Right cardiac atrium (tissue), 5 donors: ENCODE measurements around the gene OR10P1. TPM values are rescaled to one million over a fixed set of nuclear protein-coding genes. Genes with fewer than 3 reads are reported as not detected.
"Not testable (repeated sequence)": the region's sequence is repeated elsewhere in the genome, so short reads cannot be mapped to it uniquely, and the experiment has no call there.

Source experiments
- ATAC-seq, 2 donors: fragments of 200-7000 bp; cut with Tn5 transposase; one replicate each; pipeline versions ENCODE4 v1.8.0 to v1.9.1; 2020; ENCODE audit warnings: moderate library complexity in 2 of 2, mild to moderate bottlenecking in 1 of 2
- DNase-seq, 3 donors: peaks; one replicate each; pipeline ENCODE4 v3.0.0-alpha.2; 2020
- H3K27ac ChIP-seq: one replicate; pipeline ENCODE4 v1.5.1; 2013; ENCODE audit warnings: mild to moderate bottlenecking, low read length, control low read depth, moderate library complexity
- H3K27me3 ChIP-seq: one replicate; pipeline ENCODE4 v1.6.1; 2013; ENCODE audit not compliant: control insufficient read depth, insufficient read depth
- H3K4me1 ChIP-seq: one replicate; pipeline ENCODE4 v1.6.1; 2013; ENCODE audit warnings: low read length; ENCODE audit not compliant: control insufficient read depth, insufficient read depth
- H3K4me3 ChIP-seq: one replicate; pipeline ENCODE4 v1.5.1; 2013; ENCODE audit warnings: low read length, control low read depth
- H3K9me3 ChIP-seq: one replicate; pipeline ENCODE4 v1.6.1; 2013; ENCODE audit warnings: low read length; ENCODE audit not compliant: control insufficient read depth
- WGBS: extraction: QIAGEN DNeasy Blood & Tissue Kit; methylation state at CpG from one replicate; pipeline ENCODE4 v1.1.7; 2013; 5-methylcytosine and 5-hydroxymethylcytosine counted together
- intact Hi-C, 4 donors: fragments of 100-400 bp; cut with DNase I; formaldehyde crosslinking; loops; one replicate each; pipeline versions ENCODE4 v1.11.0 to v1.14.0; 2022 to 2023
- polyA plus RNA-seq: library from polyadenylated mRNA; stranded (reverse); fragments of 200-250 nt; gene quantifications from one replicate; pipeline ENCODE4 v1.2.3, GENCODE V29; 2013
- total RNA-seq, 4 donors: library from RNA; stranded (reverse); fragmentation: NEBNext Ultra II Directional; extraction: Animal tissue kit (Norgen Biotek cat#: 25700); gene quantifications; one replicate each; pipeline ENCODE4 v1.2.1, GENCODE V29; 2021
- donor health status: healthy with polysubstance abuse.
- donor health status: DM: no; HTN: yes; CAD: no.
- donor health status: DM: no; HTN: no; CAD: no.
- donor health status: DM: no; HTN: yes; CAD: no; lungs with severe emphysema.
- donor health status: DM: yes; HTN: yes; CAD: no.

OR10P1 gene
- total and polyA plus RNA-seq, 5 donors: 1.3 to 2.9 (median 1.5) TPM

DNA sequence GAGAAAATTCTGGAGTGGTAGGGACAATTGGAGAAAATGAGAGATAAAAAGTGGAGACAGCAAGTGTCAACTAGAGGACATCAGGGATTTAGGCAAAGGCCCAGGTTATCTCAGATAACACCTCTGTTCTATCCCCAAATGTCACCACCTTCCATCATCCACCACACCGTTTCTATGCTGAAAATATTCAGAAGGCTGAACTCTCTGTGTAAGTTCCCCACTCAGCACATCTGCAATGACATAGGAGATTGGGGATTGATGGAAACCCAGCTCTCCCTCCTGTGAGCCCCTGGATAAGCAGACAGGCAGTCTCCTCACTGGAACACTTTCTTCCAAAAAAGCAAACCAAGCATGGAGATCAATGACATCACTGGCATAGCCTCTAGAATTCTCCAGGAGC lies 5.6 kb upstream of the OR10P1 start:
- H3K4me1 ChIP-seq: no peaks in the 10 kb centered on the region
- DNase-seq: no peak
- peak overlapping the region; percentile 95 for H3K27ac ChIP-seq
- no peaks in the 10 kb centered on the region for H3K27me3 ChIP-seq
- peak; percentile 58 to 61 for ATAC-seq
- H3K9me3 ChIP-seq: no peaks in the 10 kb centered on the region
- H3K4me3 ChIP-seq: no peak overlapping the region
- 28% methylated on average over 1 of the region's 1 CpG for WGBS
- intact Hi-C loops: no loop called here

DNA sequence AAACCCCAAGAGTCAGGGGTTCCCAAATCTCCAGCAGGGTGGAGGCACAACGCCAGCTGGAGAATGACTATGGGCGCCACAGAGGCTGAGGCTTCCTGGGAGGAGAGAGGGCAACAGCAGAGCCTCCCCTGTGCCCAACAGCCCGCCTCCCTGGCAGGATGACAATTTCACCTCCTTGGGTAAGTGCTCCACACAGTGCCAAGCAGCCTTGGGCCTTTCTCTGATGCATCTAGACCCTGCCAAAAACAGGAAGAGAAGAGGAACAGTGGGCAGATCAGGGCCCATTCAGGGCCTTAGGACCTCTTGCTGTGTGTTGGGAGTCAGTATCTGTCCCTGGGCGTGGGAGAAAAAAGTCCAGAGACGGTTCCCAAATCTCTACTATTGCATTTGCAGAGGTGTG lies 5.0 kb upstream of the OR10P1 start:
- intact Hi-C loops: no loop called here
- no peaks in the 10 kb centered on the region for H3K9me3 ChIP-seq
- H3K4me3 ChIP-seq: peak overlapping the region; percentile 35
- 50% methylated on average over 5 of the region's 5 CpGs for WGBS
- H3K27me3 ChIP-seq: no peaks in the 10 kb centered on the region
- H3K27ac ChIP-seq: peak overlapping the region; percentile 95
- no peaks in the 10 kb centered on the region for H3K4me1 ChIP-seq
- ATAC-seq: peak; percentile 56 to 73
- peak; percentile 61 to 82 (median 82) for DNase-seq

DNA sequence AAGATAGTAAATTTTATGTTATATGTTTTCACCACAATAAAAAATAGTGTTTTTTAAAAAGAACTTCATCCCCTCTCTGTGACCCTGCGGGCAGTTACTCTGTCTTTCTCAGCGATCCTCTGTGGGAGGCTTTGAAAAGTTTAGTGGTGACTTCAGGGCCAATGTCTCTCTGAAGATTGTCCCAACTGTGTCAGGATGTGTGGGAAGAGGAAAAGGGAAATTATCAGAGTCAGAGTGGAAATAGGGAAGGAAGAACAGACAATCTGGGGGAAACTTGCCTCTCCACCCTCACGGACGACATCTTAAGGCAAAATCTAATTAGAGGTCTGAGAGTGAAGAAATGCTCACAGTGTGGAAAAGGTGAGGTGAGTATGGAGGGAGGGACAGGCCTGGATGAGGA lies 3.5 kb upstream of the OR10P1 start:
- Histone ChIP-seq H3K27me3 (no peaks in the 10 kb centered on the region), H3K27ac (peak overlapping the region; percentile 30), H3K4me3 (no peak overlapping the region), H3K4me1 (no peaks in the 10 kb centered on the region), H3K9me3 (no peaks in the 10 kb centered on the region)
- no peak for ATAC-seq
- no peak for DNase-seq
- WGBS: 64% methylated on average over 4 of the region's 4 CpGs
- intact Hi-C loops: no loop called here

DNA sequence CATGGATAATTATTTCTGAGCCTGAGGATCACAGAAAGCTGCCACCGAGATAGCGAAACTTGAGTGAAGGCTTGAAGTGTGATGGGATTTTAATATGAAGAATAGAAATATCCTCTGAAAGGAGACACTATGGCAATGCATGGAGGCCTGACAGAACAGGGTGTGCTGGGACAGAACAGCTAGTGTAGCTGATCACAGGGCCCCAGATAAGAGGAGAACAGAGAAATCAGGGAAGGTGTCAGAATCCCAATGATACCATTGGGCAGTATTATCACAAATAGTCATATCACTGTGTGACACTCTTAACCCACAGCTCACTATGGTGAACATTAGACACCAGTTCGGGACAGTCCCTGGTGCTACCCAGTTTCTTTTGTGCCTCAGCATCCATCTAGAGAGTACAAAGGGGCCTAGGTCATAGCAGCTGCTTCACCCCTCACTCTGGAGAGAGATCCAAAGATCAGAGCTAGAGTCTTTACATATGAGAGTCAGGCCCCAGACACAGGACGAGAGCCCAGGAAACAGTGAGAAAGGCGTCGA lies 506 bp upstream of the OR10P1 start:
- DNase-seq: no peak
- no peaks in the 10 kb centered on the region for H3K27me3 ChIP-seq
- WGBS: 60% methylated on average over 6 of the region's 6 CpGs
- H3K27ac ChIP-seq: peak overlapping the region; percentile 92
- H3K4me3 ChIP-seq: no peak overlapping the region
- intact Hi-C loops: no loop called here
- H3K4me1 ChIP-seq: peaks cover 3% of the 10 kb centered on the region
- peak; percentile 80 to 81 for ATAC-seq
- no peaks in the 10 kb centered on the region for H3K9me3 ChIP-seq

DNA sequence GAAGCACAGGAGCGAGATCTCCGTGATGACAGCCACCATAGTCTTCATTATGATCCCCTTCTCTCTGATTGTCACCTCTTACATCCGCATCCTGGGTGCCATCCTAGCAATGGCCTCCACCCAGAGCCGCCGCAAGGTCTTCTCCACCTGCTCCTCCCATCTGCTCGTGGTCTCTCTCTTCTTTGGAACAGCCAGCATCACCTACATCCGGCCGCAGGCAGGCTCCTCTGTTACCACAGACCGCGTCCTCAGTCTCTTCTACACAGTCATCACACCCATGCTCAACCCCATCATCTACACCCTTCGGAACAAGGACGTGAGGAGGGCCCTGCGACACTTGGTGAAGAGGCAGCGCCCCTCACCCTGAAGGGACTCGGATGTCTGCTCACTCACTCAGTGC lies 775 bp downstream of the OR10P1 start:
- peak overlapping the region; percentile 92 for H3K27ac ChIP-seq

DNA sequence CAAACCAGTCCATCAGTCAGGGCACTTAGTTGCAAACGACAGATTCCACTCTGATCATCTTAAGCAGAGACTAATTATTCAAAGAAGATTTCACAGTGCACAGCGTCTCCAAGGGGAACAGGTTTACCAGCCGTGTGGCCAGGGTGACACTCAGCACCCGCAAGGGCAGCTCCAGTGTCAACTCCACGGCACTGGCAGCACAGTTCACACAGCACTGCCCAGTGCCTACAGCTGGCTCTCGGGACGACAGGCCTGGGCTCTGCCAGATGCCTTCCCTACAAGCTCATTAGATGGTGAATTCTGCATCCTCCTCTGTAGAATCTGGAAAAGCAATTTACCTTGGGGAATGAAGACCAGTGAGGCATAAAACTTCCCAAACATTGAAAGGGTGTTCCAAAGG lies 4.9 kb downstream of the OR10P1 start:
- H3K27ac ChIP-seq: peak overlapping the region; percentile 26
- no peaks in the 10 kb centered on the region for H3K9me3 ChIP-seq
- no peaks in the 10 kb centered on the region for H3K27me3 ChIP-seq
- DNase-seq (no peak), ATAC-seq (peak in 1 of 2 donors; percentile 23)
- no peak overlapping the region for H3K4me3 ChIP-seq
- H3K4me1 ChIP-seq: peaks cover 4% of the 10 kb centered on the region
- 60% methylated on average over 7 of the region's 7 CpGs for WGBS
- intact Hi-C loops: no loop called here

More for the DNA sequence above, 775 bp downstream of the OR10P1 start:
- ATAC-seq (no peak), DNase-seq (no peak)
- peaks cover 4% of the 10 kb centered on the region for H3K4me1 ChIP-seq
- H3K9me3 ChIP-seq: no peaks in the 10 kb centered on the region
- no peak overlapping the region for H3K4me3 ChIP-seq
- intact Hi-C loops: no loop called here
- WGBS: 91% methylated on average over 15 of the region's 15 CpGs
- no peaks in the 10 kb centered on the region for H3K27me3 ChIP-seq

DNA sequence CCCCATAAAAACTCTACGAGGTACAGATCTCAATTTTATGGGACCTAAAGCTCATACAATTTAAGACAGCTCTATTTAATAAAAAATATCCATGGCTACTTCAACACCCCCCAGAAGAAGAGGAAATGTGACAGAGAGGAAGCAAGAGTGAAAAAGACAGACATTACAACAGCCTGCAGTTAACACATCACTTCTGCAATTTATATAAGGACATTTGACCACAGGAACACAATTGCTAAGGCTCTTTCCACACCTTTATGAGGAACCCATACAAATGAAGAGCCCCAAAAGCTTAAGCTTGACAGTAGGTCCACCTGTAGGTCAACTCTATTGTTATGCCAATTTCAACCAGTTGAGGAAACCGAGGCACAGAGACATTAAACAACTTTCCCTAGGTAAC lies 5.6 kb downstream of the OR10P1 start:
- 80% methylated on average over 2 of the region's 2 CpGs for WGBS
- DNase-seq: no peak
- intact Hi-C loops: no loop called here
- no peaks in the 10 kb centered on the region for H3K9me3 ChIP-seq
- no peak overlapping the region for H3K27ac ChIP-seq
- no peak for ATAC-seq
- peaks cover 4% of the 10 kb centered on the region for H3K4me1 ChIP-seq
- H3K27me3 ChIP-seq: no peaks in the 10 kb centered on the region
- H3K4me3 ChIP-seq: no peak overlapping the region

DNA sequence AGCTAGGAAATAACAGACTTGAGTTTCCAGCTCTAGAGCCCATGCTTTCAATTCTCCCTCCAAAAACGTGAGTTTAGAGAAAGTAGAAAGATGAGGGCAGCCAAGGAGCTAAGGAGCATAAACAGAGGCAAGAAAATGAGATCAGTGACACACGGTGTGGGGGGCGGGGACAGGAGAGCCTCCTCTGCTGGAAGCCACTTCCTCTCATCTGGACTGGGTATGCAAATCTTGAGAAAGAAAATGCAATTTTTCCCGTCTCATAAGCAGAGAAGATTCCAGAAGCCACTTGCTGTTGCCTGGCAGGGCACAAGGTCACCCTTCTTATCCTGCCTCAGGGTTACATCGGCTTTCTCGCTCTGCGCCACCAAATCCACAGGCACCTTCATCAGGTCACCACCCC lies 6.0 kb downstream of the OR10P1 start:
- peaks cover 4% of the 10 kb centered on the region for H3K4me1 ChIP-seq
- H3K27ac ChIP-seq: no peak overlapping the region
- no peaks in the 10 kb centered on the region for H3K27me3 ChIP-seq
- intact Hi-C loops: no loop called here
- WGBS: 68% methylated on average over 7 of the region's 7 CpGs
- H3K9me3 ChIP-seq: no peaks in the 10 kb centered on the region
- DNase-seq (no peak), ATAC-seq (no peak)
- H3K4me3 ChIP-seq: no peak overlapping the region

DNA sequence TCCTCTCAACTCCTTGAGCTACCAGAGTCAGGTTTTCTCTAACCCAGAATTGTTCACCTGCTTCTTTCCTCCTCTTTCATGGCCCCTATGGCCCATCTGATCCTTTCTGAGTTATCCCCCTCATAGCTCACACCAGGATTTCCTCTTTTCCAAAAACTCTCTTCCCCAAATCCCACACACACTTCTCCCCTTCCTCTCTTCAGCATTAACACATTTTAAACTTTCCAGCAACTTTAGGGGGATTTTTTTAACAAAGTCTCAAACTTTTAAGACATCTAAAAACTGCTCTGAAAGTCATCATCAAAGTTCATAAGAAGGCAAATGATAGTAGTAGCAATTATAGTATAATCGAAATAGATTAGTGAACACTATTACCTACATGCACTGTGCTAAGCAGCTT lies 7.9 kb downstream of the OR10P1 start:
- H3K27ac ChIP-seq: no peak overlapping the region
- ATAC-seq (no peak), DNase-seq (no peak)
- intact Hi-C loops: no loop called here
- H3K4me3 ChIP-seq: no peak overlapping the region
- H3K27me3 ChIP-seq: no peaks in the 10 kb centered on the region
- H3K9me3 ChIP-seq: no peaks in the 10 kb centered on the region
- WGBS: 91% methylated on average over 1 of the region's 1 CpG
- H3K4me1 ChIP-seq: peaks cover 2% of the 10 kb centered on the region

DNA sequence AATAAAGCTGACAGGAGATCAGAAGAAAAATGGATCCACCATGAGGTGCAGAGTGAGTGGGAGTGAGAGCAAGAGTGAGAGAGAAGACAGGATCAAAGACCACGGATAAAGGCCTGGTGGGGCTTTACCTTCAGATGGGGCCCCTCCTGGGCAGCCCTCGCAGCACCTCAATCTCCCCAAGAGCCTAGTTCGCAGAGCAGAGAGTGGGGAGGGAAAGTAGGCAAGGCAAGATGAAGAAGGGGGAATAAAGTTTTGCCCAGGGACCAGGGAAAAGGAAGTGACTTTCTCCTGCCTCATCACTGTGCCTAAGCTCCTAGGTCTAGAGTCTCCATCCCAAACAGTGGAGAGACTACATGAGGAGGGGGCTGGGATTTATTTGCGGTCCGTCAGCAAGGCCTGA lies 10.3 kb downstream of the OR10P1 start:
- WGBS: 94% methylated on average over 5 of the region's 5 CpGs
- Histone ChIP-seq H3K27ac (peak overlapping the region; percentile 57), H3K27me3 (no peaks in the 10 kb centered on the region), H3K9me3 (no peaks in the 10 kb centered on the region), H3K4me3 (no peak overlapping the region), H3K4me1 (no peaks in the 10 kb centered on the region)
- intact Hi-C loops: no loop called here
- ATAC-seq (no peak), DNase-seq (no peak)

DNA sequence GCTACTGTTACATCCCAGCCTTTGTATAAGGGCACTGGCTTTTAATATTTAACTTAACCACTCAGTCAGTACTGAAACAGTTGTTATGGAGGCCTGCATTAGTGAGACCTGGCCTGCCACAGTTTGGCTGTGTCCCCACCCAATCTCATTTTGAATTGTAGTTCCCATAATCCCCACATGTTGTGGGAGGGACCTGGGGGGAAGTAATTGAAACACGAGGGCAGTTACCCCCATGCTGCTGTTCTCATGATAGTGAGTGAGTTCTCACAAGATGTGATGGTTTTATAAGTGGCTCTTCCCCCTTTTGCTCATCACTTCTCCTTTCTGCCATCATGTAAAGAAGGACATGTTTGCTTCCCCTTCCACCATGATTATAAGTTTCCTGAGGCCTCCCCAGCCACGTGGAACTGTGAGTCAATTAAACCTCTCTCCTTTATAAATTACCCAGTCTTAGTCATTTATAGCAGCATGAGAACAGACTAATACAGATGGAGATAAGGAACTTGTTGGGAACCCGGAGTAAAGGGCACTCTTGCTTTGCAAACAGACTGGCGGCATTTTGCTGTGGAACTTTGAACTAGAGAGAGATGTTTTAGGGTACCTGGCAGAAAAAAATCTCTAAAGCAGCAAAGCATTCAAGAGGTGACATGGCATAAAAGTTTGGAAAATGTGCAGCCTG lies 14.1 kb downstream of the OR10P1 start:
- intact Hi-C loops, H3K27me3 ChIP-seq, H3K4me1 ChIP-seq, H3K4me3 ChIP-seq, DNase-seq, H3K27ac ChIP-seq, H3K9me3 ChIP-seq, ATAC-seq: not testable (repeated sequence)
- WGBS: 55% methylated on average over 4 of the region's 4 CpGs

DNA sequence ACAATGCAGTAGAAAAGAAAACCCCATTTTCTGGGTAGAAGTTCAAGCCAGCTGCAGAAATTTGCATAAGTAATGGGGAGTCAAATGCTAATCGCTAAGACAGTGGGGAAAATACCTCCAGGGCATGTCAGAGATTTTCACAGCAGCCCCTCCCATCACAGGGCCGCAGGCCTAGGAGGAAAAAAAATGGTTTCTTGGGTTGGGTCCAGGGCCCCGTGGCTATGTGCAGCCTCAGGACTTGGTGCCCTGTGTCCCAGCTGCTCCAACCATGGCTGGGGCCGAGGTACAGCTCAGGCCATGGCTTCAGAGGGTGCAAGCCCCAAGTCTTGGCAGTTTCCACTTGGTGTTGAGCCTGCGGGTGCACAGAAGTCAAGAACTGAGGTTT lies 14.6 kb downstream of the OR10P1 start:
- Histone ChIP-seq H3K4me3 (no peak overlapping the region), H3K9me3 (no peaks in the 10 kb centered on the region), H3K4me1 (no peaks in the 10 kb centered on the region), H3K27ac (no peak overlapping the region), H3K27me3 (no peaks in the 10 kb centered on the region)
- ATAC-seq (no peak), DNase-seq (no peak)
- 62% methylated on average over 5 of the region's 5 CpGs for WGBS
- intact Hi-C loops: no loop called here
